Lower leg skin (tissue), 4 donors: ENCODE results near the gene ZFAND3. TPM values are rescaled to one million over a fixed set of nuclear protein-coding genes. Genes with fewer than 3 reads are reported as not detected.

ENCODE experiments used
- DNase-seq, 2 donors: peaks; one replicate each; pipeline ENCODE4 v3.0.0-alpha.2; 2019; ENCODE audit warnings: low spot score in 2 of 2
- H3K4me3 ChIP-seq: fragments of 200-600 bp; sonication (generic); 2 replicates; pipeline ENCODE4 v1.5.1; 2017; ENCODE audit warnings: mild to moderate bottlenecking, low read depth; ENCODE audit not compliant: poor library complexity, severe bottlenecking
- POLR2A ChIP-seq, 2 donors: fragments of 450-650 bp; IDR thresholded peaks; one replicate each; pipeline ENCODE4 v1.6.1; 2016 to 2017; ENCODE audit warnings: antibody characterized with exemption in 2 of 2, mild to moderate bottlenecking in 1 of 2, moderate library complexity in 1 of 2
- WGBS, 2 donors: methylation state at CpG; one replicate each; pipeline ENCODE4 v1.1.5; 2018; 5-methylcytosine and 5-hydroxymethylcytosine counted together
- intact Hi-C: fragments of 100-400 bp; cut with DNase I; formaldehyde crosslinking; loops from one replicate; pipeline ENCODE4 v1.15.0; 2023; ENCODE audit warnings: low total_unique reads
- total RNA-seq, 4 donors: library from RNA; depleted of rRNA; stranded (reverse); fragments of >200 nt; gene quantifications; one replicate each; pipeline ENCODE4 v1.1.0, GENCODE V29; 2016
- TF ChIP-seq, protein P1 (sequence below), 3 donors: fragments of 450-650 bp; IDR thresholded peaks; one replicate each; pipeline ENCODE4 v1.5.1; 2016; ENCODE audit warnings: antibody characterized with exemption in 3 of 3, mild to moderate bottlenecking in 3 of 3, moderate library complexity in 2 of 3

Gene ZFAND3
- total RNA-seq, 4 donors from 2014 or later, result 26.3 to 40.8 (median 30.3) TPM

DNA sequence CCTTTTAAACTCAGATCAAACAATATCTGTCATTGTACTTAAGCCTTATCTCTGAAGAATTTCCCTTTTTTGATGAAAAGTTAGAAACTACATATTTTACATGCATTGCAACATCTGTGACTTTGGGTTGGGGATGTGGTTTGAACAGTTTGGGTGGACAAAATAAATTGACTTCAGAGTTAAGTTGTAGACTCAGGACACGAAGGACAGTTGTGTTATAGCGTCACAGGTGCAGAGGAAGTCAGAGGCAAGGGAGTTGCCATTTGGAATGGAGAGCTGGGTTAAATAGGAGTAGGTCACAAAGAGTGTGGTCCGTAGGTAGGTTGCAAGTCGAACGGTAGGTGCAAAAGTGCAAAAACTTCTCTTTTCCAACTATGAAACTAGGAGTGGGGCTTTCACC, 46.0 kb downstream of the ZFAND3 start:
- no peak for TF ChIP-seq POLR2A (IDR thresholded peaks at IDR 0.05)
- TF ChIP-seq, protein P1, sequence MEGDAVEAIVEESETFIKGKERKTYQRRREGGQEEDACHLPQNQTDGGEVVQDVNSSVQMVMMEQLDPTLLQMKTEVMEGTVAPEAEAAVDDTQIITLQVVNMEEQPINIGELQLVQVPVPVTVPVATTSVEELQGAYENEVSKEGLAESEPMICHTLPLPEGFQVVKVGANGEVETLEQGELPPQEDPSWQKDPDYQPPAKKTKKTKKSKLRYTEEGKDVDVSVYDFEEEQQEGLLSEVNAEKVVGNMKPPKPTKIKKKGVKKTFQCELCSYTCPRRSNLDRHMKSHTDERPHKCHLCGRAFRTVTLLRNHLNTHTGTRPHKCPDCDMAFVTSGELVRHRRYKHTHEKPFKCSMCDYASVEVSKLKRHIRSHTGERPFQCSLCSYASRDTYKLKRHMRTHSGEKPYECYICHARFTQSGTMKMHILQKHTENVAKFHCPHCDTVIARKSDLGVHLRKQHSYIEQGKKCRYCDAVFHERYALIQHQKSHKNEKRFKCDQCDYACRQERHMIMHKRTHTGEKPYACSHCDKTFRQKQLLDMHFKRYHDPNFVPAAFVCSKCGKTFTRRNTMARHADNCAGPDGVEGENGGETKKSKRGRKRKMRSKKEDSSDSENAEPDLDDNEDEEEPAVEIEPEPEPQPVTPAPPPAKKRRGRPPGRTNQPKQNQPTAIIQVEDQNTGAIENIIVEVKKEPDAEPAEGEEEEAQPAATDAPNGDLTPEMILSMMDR (IDR thresholded peaks at IDR 0.05), result no peak
- no peak for DNase-seq
- intact Hi-C loops, result no loop called here
- H3K4me3 ChIP-seq, result no peak overlapping the region
- 89 to 91% methylated on average over 5 of the region's 5 CpGs for WGBS, 2 donors

DNA sequence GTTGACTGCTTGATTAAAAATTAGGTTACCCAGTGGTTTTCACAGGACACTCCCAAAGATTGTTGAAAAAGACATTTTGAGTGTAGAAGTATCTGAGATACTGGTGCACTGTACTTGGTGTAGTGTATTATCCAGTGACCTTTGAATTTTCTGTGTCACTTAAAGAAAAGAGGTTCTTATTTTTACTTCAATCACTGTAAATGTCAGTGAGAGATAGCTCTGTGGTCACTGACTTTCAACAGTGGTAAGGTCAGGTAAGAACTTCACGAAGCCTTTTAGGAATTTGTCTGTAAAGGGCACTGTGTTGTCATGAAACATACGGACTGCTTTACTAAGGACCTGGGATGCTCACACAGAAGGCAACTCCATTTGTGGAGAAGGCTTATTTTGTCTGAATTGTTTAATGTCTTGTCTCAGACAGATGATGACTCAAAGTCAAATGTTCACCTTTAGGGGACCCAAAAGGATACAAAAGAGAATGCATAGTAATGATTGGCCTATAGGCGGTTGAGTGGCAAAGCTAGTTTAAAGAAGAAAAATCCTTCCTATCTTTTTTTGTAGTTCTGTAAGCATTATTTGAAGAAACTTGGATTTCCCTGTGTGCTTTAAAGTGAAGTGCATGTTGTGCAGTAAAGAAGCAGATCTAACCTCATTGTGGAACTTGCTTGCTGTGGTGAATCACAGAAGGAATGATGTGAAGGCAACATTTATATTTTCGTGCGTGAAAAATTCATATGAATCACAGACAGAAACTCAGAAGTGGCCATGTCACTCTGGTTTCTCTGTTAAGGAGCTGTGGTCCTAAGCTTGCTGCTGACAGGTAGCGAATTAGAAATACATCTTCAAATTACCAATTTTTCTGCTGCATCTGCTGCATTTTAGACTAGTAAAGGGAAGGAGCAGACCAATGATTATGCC, 47.3 kb downstream of the ZFAND3 start:
- TF ChIP-seq POLR2A (IDR thresholded peaks at IDR 0.05), result no peak
- TF ChIP-seq, protein P1 (IDR thresholded peaks at IDR 0.05), result no peak
- intact Hi-C loops, result no loop called here
- 77 to 81% methylated on average over 6 of the region's 6 CpGs for WGBS, 2 donors

DNA sequence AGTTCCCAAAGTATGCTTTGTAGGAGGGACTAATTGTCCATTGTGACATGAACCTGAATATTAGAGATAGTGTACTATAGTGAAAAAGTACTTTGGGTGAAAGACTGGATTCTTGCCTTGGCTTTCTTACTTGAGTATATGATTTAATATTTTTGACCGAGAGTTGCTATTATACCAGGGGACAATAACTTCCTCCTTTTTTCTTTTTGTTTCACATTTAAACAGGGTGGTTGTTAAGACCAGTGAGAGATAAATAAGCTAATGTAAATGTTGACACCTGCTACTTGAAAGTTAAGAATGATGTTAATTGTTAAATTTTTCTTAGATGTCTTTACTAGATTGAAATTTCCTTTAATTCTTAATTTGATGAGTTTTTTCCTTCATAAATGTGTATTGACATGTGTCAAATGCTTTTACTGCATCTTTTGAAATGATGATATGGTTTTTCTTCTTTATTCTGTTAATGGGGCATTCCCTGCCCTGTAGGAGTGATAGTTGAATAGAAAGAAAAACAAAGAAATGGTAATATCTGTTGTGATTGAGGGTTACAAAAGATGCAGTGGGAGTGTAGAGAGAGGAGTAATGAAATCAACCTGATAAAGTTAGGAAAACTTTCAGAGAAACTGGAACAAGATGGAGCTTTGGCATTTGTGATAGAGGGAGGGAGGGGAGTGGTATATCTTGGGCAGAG, 48.4 kb downstream of the ZFAND3 start:
- DNase-seq, result no peak
- intact Hi-C loops, result no loop called here
- TF ChIP-seq POLR2A (IDR thresholded peaks at IDR 0.05), result no peak
- TF ChIP-seq, protein P1 (IDR thresholded peaks at IDR 0.05), result no peak
- 78 to 81% methylated on average over 1 of the region's 1 CpG for WGBS, 2 donors
- no peak overlapping the region for H3K4me3 ChIP-seq

More for the DNA sequence above, 47.3 kb downstream of the ZFAND3 start:
- no peak overlapping the region for H3K4me3 ChIP-seq
- DNase-seq, result no peak

DNA sequence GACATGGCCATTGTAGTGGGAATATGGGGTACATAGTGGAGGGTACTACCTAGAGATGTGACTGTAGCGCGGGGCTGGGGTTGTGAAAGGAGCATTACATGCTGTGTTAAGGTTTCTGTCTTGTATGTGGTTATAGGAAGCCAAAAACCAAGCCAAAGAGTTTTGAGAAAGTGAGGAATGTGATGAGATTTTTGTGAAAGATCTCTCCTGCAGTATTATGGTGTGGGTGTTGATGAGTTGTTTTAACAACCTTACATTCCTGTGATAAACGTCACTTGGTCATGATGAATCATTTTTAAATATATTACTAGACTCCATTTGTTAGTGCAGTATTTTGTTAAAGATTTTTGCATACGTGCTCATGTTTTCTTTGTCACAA, 48.9 kb downstream of the ZFAND3 start:
- no peak for DNase-seq
- 59 to 61% methylated on average over 4 of the region's 4 CpGs for WGBS, 2 donors
- no peak for TF ChIP-seq POLR2A (IDR thresholded peaks at IDR 0.05)
- TF ChIP-seq, protein P1 (IDR thresholded peaks at IDR 0.05), result no peak
- intact Hi-C loops, result no loop called here
- H3K4me3 ChIP-seq, result no peak overlapping the region

DNA sequence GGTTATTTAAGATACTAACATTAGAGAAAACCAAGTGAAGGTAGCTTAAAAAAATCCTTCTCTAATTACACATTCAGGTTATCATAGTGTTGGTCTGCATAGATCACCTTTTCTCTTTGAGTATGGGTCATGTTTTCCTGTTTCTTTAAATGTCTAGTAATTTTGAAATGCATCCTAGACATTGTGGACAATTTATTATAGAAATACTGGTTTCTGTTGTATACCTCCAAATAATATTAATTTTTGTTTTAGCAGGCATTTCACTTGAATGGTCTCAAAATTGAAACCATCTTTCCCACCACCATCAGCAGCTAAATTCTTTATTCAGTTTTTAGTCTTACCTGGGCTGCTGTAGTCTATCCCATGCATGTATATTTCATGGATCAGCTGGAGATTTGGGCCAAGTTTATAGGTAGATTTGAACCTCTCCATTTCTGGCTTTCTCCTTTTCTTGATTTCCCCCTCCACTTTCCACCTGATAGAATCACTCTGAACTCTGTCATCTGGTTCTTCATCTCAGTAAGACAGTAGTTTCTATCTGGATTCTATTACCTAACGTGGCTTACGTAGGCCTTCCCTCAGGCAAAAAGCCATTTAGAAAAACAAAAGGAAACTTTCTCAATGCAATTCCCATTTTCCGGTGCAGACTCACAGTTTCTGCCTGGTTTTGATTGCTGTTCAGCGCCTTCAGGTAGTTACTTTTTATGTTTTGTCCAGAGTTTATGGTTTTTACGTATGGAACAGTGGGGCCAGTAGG, 52.3 kb downstream of the ZFAND3 start:
- DNase-seq, result no peak
- H3K4me3 ChIP-seq, result no peak overlapping the region
- 84 to 89% methylated on average over 5 of the region's 5 CpGs for WGBS, 2 donors
- TF ChIP-seq, protein P1 (IDR thresholded peaks at IDR 0.05), result no peak
- TF ChIP-seq POLR2A (IDR thresholded peaks at IDR 0.05), result no peak
- intact Hi-C loops, result no loop called here
